C4-2B (cell line): ENCODE data around the gene RAB6B.

Experiments used
- ZFX ChIP-seq: fragments of 450-650 bp; IDR thresholded peaks from 2 replicates; pipeline ENCODE4 v1.6.1; 2017
- TF ChIP-seq, protein P1 (sequence below): fragments of 450-650 bp; conservative IDR thresholded peaks from 2 replicates; pipeline ENCODE4 v1.5.1; 2017; ENCODE audit warnings: mild to moderate bottlenecking

DNA sequence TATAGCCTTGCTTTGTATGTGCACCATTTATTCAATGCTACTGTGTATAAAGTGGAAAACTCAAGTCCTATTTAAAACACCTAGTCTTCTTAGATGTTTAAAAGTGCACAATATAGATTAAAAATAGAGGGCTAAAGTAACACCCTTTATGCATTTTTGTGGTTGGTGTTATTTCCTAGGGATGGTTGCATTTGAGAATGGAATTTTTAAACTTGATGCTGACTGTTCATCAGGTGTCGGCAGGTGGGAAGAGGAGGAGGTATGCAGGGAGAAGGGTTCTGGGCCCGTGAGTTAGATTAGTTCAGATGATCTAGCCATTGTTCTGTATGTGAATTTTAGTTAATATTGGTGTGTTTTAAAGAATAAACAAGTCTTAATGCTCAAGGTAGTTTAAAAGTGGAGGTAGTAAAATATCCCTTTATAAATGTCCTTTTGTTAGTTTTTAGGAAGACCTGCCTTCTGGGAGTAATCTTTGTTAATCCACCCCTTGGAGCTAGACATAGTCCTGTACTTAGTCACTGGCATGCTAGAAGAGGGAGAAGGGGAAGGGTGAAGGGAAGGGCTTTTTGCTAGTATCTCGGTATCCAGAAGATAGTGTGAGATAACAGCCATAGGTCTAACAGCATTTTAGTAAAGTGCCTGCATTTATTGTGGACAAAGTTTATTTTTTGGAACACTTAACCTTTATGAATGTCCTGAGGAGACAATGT is 98.1 kb downstream of the RAB6B start:
- TF ChIP-seq, protein P1, sequence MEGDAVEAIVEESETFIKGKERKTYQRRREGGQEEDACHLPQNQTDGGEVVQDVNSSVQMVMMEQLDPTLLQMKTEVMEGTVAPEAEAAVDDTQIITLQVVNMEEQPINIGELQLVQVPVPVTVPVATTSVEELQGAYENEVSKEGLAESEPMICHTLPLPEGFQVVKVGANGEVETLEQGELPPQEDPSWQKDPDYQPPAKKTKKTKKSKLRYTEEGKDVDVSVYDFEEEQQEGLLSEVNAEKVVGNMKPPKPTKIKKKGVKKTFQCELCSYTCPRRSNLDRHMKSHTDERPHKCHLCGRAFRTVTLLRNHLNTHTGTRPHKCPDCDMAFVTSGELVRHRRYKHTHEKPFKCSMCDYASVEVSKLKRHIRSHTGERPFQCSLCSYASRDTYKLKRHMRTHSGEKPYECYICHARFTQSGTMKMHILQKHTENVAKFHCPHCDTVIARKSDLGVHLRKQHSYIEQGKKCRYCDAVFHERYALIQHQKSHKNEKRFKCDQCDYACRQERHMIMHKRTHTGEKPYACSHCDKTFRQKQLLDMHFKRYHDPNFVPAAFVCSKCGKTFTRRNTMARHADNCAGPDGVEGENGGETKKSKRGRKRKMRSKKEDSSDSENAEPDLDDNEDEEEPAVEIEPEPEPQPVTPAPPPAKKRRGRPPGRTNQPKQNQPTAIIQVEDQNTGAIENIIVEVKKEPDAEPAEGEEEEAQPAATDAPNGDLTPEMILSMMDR = no peak
- TF ChIP-seq ZFX = no peak
